Measurements from ENCODE around the gene HIVEP1. TPM values are rescaled to one million over a fixed set of nuclear protein-coding genes. Genes with fewer than 3 reads are reported as not detected.

The HIVEP1 gene
- total and polyA plus RNA-seq, 2 of the 8 experiments (the other 6 are each of a cell fraction or from before 2014, with no cell fraction given), result 22.6 to 23.1 TPM

DNA sequence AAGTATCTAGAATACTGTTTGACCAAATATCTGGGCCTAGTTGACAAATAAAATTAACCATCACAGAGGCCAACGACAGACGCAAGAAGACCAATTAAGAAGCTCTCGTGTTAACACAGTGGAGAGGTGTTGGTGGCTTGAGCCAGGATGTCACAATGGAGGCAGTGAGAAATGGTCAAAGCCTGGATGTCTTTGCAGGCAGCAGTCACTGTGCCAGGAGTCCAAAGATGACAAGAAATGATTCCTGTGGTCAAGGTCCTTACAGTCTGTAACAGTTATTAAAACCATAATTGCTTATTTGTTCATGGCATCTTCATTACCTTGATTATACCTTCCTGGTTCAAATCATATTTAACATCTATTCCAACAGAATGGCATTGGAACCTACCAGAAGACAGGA lies 186.7 kb downstream of the HIVEP1 start:
- Histone ChIP-seq H2BK20ac (ENCODE audit: low read length) (no peak overlapping the region), H3K9ac (replicated peaks in 1 of 4; ENCODE audit: extremely low read depth in 1 of 4, low read depth in 3 of 4, low read length in 3 of 4) (no peak overlapping the region), H2BK12ac (ENCODE audit: low read depth, low read length) (no peak overlapping the region; the same call in 1 of the 2 replicates), H3K23me2 (ENCODE audit: low read depth, low read length) (no peaks in the 10 kb centered on the region), H3K79me1 (ENCODE audit: low read depth, low read length) (no peaks in the 10 kb centered on the region), H2BK15ac (ENCODE audit: low read length) (no peak overlapping the region), H3K4me3 (ENCODE audit: extremely low read depth in 1 of 4, insufficient read depth in 2 of 4, low read depth in 3 of 4, low read length in 4 of 4) (no peak overlapping the region), H4K8ac (ENCODE audit: extremely low read depth, insufficient read depth, low read length) (no peak overlapping the region), H3K36me3 (ENCODE audit: control insufficient read depth in 2 of 4, insufficient read depth in 4 of 4, low read length in 3 of 4) (no peaks in the 10 kb centered on the region), H2BK120ac (replicated peaks; ENCODE audit: low read depth, low read length) (no peak overlapping the region), H3K27ac (ENCODE audit: low read depth, low read length) (no peak overlapping the region), H3K9me3 (ENCODE audit: insufficient read depth in 2 of 2, low read depth in 1 of 2, low read length in 1 of 2) (no peaks in the 10 kb centered on the region), H4K91ac (replicated peaks; ENCODE audit: insufficient read length, low read length) (no peak overlapping the region), H3K14ac (ENCODE audit: insufficient read length) (no peak overlapping the region), H3K18ac (ENCODE audit: extremely low read depth, low read length) (no peak overlapping the region), H3K23ac (ENCODE audit: insufficient read length) (no peak overlapping the region), H3K4me1 (replicated peaks in 1 of 4; ENCODE audit: control insufficient read depth in 3 of 4, insufficient read depth in 4 of 4, low read length in 3 of 4) (peaks cover 0 to 8% (median 0%) of the 10 kb centered on the region in 4 experiments; a peak in 1 of 7 replicates), H2AK5ac (ENCODE audit: low read depth, low read length) (no peak overlapping the region; the same call in 1 of the 2 replicates), H3K4me2 (ENCODE audit: insufficient read depth in 1 of 2, low read depth in 2 of 2, low read length in 2 of 2) (no peak overlapping the region), H4K20me1 (replicated peaks in 1 of 2; ENCODE audit: control insufficient read depth in 1 of 2, insufficient read depth in 2 of 2, low read length in 2 of 2) (no peaks in the 10 kb centered on the region), H4K5ac (ENCODE audit: insufficient read length, low read depth, low read length) (no peak overlapping the region), H3K79me2 (ENCODE audit: control insufficient read depth in 1 of 2, insufficient read depth in 2 of 2, low read length in 2 of 2) (no peaks in the 10 kb centered on the region), H3K4ac (replicated peaks; ENCODE audit: insufficient read length, low read depth, low read length) (no peak overlapping the region), H2AFZ (ENCODE audit: low read length) (no peak overlapping the region), H3K27me3 (replicated peaks in 1 of 4; ENCODE audit: control insufficient read depth in 3 of 4, extremely low read depth in 1 of 4, insufficient read depth in 3 of 4, low read length in 3 of 4) (no peaks in the 10 kb centered on the region), H2BK5ac (ENCODE audit: low read depth, low read length) (no peak overlapping the region), H3K56ac (replicated peaks; ENCODE audit: insufficient read length, low read depth, low read length) (no peak overlapping the region)
- FAIRE-seq (no peak), DNase-seq (ENCODE audit: low read depth in 1 of 2, low spot score in 2 of 2) (no peak)
- TF ChIP-seq KDM1A (IDR thresholded peaks at IDR 0.05; ENCODE audit: borderline replicate concordance, low read length), result no peak
- no peak for TF ChIP-seq HDAC2 (IDR thresholded peaks at IDR 0.05; ENCODE audit: borderline replicate concordance in 1 of 2, low read depth in 2 of 2, low read length in 2 of 2)
- TF ChIP-seq BRCA1 (IDR thresholded peaks at IDR 0.05; ENCODE audit: low read depth, low read length), result no peak
- no peak for TF ChIP-seq RFX5 (IDR thresholded peaks at IDR 0.05; ENCODE audit: borderline replicate concordance, low read depth, low read length)
- no peak for TF ChIP-seq CHD2 (IDR thresholded peaks at IDR 0.05; ENCODE audit: low read length)
- TF ChIP-seq NANOG (IDR thresholded peaks at IDR 0.05; ENCODE audit: insufficient read depth, low read depth, low read length, poor library complexity, severe bottlenecking), result no peak
- no peak for TF ChIP-seq EGR1 (IDR thresholded peaks at IDR 0.05; ENCODE audit: borderline replicate concordance, low read depth, low read length)
- 97% methylated on average over 3 of the region's 3 CpGs; no CpG with 5 or more reads in 1 of the 2 experiments for WGBS, 2 experiments (ENCODE audit: extremely low coverage in 1 of 2, insufficient coverage in 1 of 2, insufficient read length in 1 of 2, insufficient replicate concordance in 2 of 2, low coverage in 1 of 2, low lambda C conversion rate in 2 of 2, missing lambda C conversion rate in 1 of 2)
- POLR2A ChIA-PET (ENCODE audit: partially characterized antibody), result no interaction called here
- CTCF ChIA-PET (ENCODE audit: partially characterized antibody), result no interaction called here
